NCI-H2196 treated with DMSO at 0.1 percent for 48 hours (cell line): ENCODE measurements around the gene DLG2.
"Not testable (repeated sequence)": the region's sequence is repeated elsewhere in the genome, so short reads cannot be mapped to it uniquely, and the experiment has no call there.

Source experiments
- DNase-seq: peaks from one replicate; lab custom pipeline; 2025; ENCODE audit not compliant: unreplicated experiment; lab: John Stamatoyannopoulos, UW

Gene DLG2

DNA sequence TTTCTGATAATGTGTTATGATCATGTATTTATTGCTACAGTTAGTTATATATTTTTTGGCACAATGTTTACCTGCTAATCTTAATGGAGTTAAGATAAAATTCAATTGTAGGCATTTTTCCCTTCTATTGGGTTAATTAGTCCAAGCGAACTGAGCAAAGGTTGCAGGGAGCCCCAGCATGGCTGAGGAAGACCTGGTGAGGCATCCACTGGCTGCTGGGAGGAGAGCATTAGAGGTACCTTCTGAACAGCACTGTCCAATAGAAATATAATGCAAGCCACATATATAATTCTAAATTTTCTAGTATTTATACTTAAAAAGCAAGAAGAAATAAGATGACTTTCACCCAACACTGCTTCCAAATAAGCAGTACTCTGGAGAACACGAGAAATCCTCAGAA is 19.9 kb upstream of the DLG2 start:
- no peak for DNase-seq

DNA sequence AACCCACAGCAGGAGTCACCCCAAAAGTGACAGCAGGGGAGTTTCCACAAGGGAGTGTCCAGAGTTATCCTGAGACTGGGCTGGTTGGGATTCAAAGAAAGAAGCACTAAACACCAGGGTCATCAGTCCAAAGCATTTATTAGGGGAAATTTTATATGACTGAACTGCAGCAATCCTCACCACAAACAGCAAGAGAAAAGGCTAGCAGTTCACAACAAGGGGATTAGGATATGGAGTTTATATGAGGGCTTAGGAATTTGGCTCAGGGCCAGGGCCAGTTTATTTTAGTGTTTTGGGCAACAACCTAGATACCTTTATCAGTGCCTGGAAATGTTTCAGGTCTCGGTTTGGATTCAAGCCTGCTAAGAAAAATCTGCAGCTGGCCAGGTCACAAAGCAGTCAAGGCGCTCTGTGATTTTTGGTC is 16.1 kb upstream of the DLG2 start:
- DNase-seq: no peak

DNA sequence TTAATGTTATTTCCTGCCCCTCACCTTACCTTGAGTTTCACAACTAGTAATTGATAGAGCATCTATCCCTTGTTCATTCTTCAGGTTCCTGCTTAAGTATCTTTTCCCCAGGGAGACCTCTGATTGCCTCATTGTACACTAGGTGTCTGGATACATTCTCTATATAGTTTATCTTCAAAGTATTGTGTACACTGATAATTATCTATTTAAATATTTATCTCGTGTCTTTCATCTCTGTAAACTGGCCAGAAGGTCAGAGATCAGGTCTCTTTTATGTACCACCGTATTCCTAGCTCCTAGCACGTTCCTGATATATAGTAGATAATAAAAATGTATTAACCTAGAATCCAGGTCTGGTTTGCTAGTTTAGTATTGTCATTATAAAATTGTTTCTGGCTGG is 7.6 kb upstream of the DLG2 start:
- no peak for DNase-seq

DNA sequence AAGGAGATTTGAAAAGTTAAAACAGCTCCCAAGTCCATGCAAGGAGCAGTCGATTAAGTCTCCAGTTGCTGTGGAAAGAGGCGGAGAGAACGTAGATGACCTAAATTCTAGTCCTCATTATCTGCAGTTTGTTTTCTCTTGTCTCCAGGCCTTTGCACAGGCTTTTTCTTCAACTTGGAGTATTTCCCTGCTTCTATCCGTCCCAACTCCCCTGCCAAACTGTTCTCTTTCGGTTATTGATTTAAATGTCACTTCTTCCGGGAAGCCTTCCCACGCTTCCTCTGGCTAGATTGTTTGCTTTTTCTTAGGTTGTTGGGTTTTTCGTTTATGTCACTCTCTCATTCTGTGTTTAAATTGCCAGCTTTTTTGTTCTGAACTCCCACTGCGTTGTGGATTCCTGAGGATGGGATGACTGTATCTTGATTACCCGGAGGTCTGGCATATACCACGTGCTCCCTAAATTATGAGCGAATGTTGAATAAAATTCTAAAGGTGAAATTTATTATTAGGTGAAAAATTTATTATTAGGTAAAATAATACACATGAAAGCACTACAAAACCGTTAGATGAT is 1.7 kb upstream of the DLG2 start:
- DNase-seq: peak; percentile 54

DNA sequence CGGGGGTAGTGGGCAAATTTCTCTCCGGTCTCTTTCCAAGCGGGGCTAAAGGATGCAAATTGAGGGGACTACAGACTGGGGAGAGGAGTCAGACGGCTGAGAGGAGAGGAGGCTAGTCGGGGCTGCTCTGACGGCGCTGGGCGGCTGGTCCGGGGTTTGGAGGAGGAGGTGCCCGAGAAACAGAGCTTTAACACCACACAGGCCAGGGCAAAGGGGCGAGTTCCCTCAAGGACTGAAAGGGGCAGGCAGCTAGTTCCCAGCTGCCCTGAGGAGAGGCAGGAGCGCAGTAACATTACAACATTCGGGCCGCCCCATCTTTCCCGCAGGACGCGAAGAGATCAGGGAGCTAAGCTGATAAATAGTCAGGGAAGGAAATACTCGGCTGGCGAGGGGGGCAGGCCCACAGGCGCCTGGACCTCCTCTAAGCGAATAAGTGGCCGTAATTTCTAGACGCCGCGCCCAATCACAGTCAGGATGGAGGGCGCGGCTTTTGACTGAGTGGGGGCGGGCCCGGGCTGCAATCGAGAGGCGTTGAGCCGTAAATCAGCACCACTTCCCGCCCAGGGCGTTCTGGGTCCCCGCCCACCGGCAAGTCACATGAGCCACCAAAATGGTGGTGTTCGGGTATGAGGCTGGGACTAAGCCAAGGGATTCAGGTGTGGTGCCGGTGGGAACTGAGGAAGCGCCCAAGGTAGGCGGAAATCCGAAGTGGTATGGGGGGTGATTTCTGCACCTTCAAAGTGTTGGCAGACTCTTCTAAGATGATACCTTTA is 1.0 kb upstream of the DLG2 start, which contains the start of gene TMEM126B:
Gene TMEM126B, plus strand, starts transcription at position 596 of the 773 bp plus-strand sequence. Its CDS starts 15 bp downstream, at position 611.
- peak; percentile 98 for DNase-seq

DNA sequence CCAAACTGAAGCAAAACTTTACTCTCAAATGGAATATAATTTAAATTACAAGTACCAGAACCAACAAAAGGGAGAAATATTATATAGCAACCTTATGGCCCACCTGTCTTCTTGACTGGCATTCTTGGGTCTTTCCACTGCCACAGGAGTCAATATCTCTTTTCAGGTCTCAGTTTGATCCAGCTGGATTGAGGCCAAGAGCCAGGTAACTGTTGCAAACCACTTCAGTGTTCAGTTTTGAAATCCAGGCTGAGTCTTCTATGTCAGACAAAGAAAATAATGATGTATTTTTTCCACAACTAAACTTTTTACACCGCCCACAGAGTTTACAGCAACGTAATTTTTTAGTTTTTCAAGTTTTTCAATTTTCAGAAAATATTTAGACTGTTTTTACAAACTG is 648 bp downstream of the DLG2 start:
- no peak for DNase-seq

DNA sequence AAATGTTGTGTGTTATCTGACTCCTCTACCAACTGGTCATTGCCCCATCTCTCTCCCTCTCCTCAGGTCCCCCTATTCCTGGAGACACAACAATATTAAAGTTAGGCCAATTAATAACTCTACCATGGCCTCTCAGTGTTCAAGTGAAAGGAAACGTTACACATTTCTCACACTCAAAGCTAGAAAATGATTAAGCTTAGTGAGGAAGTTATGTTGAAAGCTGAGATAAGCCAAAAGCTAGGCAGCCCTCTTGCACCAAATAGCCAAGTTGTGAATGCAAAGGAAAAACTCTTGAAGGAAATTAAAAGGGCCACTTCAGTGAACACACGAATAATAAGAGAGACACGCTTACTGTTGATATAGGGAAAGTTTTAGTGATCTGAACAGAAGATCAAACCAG is 6.9 kb downstream of the DLG2 start:
- no peak for DNase-seq

DNA sequence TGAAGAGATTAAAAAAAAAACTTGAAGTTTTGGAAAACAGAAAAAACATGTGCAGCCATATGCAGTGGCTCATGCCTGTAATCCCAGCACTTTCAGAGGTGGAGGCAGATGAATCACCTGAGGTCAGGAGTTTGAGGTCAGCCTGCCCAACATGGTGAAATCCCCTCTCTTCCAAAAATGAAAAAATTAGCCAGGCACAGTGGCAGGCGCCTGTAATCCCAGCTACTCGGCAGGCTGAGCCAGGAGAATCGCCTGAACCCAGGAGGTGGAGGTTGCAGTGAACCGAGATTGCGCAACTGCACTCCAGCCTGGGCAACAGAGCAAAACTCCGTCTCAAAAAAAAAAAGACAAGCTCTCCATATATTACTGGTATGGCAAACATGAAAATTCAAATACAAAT is 7.6 kb downstream of the DLG2 start:
- no peak for DNase-seq

DNA sequence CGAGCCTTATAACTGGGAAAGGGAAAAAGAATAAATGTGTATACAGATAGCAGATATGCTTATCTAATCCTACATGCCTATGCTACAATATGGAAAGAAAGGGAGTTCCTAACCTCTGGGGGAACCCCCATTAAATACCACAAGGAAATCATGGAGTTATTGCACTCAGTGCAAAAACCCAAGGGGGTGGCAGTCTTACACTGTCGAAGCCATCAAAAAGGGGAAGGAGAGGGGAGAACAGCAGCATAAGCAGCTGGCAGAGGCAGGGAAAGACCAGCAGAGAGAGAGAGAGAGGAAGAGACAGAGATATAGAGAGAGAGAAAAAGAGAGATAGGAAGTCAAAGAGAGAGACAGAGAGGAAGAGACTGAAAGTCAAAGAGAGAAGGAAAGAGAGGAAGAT is 15.5 kb downstream of the DLG2 start:
- not testable (repeated sequence) for DNase-seq

DNA sequence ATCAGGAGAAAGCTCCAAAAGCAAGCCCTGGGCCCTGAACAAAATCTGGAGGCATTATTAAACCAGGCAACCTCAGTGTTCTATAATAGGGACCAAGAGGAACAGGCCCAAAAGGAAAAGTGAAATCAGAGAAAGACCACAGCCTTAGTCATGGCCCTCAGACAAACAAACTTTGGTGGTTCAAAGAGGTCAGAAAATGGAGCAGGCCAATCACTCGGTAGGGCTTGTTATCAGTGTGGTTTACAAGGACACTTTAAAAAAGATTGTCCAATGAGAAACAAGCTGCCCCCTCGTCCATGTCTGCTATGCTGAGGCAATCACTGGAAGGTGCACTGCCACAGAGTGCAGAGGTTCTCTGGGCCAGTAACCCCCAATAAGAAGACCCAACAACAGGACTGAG is 17.9 kb downstream of the DLG2 start:
- not testable (repeated sequence) for DNase-seq

DNA sequence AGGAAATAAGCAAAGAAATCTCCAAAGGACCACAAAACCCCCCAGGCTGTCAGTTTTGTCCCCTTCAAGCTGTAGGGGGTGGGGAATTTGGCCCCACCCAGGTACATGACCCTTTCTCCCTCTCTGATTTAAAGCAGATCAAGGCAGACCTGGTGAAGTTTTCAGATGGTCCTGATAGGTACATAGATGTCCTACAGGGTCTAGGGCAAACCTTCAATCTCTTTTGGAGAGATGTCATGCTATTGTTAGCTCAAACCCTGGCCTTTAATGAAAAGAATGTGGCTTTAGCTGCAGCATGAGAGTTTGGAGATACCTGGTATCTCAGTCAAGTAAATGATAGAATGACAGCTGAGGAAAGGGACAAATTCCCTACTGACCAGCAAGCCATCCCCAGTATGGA is 18.5 kb downstream of the DLG2 start:
- DNase-seq: not testable (repeated sequence)

DNA sequence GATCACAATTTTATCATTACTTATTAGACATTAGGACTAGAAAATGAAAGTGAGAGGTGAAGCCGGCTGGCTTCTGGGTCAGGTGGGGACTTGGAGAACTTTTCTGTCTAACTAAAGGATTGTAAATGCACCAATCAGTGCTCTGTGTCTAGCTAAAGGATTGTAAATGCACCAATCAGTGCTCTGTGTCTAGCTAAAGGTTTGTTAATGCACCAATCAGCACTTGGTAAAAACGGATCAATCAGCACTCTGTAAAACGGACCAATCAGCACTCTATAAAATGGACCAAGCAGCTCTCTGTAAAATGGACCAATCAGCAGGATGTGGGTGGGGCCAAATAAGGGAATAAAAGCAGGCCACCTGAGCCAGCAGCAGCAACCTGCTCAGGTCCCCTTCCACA is 20.9 kb downstream of the DLG2 start:
- not testable (repeated sequence) for DNase-seq

DNA sequence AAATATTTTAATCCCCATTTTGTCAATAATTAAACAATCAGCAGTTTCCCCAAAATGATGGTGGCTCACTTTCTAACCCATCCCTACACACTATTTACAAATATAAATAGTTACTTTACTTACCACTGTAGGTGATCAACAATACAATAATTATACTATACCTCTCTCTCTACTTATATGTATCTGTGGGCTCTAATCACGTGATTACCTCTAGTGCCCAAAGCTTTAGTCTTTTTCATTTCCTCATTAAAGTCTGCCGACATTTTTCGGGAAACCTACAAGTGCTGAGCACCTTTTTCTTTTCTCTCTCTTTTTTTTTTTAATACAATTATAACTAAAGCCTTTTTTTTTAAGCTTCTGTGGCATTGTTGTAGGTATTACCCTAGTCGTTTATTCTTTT is 23.9 kb downstream of the DLG2 start:
- no peak for DNase-seq

DNA sequence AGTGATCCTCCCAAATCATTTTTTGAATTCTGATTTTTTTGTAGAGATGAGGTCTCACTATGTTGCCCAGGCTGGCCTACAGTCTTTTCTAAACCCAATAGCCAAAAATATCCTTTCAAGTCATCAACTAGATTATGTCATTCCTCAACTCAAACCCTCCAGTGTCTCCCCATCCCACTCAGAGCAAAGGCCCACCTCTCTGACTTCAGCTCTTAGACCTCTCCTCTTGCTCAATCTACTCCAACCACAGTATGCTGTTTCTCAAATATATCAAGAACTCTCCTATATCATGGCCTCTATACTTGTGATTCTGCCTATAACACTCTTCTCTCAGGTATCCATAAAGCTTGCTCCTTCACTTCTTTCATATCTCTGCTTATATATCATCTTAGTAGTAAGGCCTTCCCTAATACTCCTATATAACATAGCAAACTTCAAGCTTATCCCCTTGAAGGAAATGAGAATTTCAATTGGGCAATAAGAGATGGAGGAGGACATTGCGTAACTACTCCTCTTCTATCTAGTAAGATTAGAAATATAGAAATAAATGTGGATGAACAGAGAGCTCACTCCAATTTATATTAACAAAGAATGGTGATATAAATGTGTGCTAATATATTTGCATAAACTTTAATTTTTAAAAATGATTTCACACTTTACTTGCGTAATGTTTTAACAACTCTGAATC is 24.5 kb downstream of the DLG2 start:
- DNase-seq: no peak

DNA sequence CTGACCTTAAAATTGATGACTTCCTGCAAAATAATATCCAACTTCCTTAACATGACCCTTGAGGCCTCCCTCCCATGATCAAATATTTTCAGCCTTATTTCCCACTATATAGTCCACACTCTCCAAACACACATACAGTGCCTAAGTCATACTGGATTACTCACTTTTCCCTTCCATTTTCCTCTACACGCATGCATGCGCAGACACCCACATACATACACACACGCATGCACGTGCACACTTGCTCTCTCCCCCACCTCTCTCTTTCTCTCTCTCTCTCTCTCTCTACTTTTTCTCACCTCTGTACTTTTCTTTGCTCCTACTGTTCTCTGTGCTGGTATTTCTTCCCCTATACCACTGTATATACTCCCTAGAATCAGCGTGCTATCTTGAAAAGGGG is 28.1 kb downstream of the DLG2 start:
- no peak for DNase-seq

DNA sequence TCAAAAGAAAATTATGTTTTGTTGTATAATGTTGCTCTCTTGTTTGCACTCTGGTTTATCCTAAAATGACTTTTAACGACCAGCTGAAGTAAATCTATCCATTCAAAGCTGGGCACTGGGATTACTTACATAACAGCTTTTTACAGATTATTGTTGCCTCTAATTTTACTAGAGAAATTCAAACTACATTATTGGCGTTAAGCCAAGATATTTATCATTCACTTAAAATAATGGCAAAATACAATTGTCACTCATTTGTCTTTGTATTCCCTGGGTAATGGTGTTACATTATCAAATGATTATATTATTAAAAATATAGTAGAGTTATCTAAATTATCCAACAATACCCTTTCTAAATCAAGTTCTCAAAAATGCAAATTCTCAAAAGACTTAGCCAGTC is 30.3 kb downstream of the DLG2 start:
- DNase-seq: no peak

DNA sequence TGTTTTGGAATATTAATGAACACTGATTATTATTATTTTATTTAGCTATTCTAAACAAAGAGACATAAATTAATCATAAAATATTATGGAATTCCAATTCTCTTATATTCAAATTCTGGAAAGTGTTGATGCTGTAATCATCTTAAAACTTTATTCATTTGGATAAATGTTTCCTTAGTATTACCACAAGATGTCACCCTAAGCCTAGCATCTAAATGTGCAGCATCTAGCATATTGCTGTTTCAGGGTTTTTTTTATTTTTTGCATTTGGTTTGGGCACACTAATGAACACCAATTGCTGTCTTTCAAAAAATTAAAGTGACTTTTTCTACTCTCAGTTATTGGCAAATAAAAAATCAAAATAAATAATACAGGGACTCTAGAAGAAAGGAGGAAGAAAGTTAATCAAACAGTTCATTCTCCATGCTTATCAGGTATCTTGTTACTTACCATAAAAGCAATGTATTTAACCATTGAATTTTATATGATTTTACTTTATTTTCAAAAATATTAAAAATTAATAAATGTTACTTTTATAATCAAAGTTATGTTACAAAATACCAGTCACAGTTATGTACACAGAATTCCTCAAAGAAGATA is 31.8 kb downstream of the DLG2 start:
- DNase-seq: peak; percentile 18

DNA sequence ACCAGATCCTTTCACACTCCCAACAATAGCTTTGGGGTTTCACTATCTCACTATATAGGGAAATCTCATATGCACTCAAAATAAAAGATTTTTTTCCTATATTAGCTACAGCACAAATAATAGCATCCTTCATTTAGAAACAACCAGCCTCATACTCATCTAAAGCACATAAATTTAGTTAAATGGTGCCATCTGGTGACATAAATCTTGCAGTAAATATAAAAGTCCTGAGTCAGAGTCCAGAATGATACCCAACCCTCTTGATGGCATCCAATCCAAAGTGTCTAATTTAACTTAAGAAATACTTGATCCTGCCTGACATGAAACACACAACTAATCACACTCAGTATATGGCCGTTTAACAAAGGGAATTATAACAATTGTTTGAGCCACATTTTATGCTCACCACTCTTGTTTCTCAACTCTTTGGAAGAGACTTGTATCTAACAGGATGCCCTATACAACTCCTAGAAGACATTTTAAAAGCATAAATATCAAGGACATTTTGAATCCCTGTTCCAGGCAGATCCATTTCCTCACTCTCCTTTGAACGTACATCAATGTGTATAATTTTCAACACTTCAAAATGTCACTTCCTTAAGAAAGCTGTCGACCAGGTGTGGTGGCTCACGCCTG is 36.2 kb downstream of the DLG2 start:
- peak; percentile 7 for DNase-seq

DNA sequence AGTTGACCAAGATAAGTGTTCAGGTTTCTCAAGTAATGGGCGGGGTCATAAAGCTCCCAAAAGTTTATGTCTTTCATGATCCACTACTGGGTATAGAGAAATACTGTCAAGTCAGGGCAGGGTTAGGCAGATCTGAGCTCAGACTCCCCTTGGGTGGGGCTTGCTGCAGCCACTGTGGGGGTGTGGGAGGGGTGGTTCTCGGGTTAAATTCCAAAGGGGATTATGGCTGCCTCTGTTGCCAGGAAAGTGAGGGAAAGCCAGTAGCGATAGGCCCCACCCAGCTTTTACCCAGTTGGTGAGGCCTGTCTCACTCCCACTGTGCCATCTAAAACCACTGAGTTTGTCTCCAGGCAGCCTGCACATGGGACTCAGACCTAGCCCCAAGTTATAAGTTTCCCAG is 37.8 kb downstream of the DLG2 start:
- DNase-seq: no peak

DNA sequence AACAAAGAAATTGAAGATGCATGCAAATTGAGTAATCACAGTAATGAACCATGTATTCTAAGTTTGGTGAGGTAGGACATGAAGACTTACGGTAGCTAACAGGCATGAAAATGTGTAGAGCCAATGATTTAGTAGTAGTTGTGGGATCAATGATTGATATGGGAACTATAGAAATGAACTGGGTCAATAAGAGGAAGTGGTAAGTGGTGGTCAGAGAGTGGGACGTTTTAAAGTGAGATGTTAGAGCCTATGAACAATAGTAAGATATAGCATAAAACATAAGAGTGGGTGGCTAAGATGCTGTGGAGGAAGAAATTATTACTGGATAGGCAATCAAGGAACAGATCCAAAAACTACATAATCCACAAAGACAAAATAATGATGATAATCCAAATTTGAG is 45.0 kb downstream of the DLG2 start:
- DNase-seq: no peak

DNA sequence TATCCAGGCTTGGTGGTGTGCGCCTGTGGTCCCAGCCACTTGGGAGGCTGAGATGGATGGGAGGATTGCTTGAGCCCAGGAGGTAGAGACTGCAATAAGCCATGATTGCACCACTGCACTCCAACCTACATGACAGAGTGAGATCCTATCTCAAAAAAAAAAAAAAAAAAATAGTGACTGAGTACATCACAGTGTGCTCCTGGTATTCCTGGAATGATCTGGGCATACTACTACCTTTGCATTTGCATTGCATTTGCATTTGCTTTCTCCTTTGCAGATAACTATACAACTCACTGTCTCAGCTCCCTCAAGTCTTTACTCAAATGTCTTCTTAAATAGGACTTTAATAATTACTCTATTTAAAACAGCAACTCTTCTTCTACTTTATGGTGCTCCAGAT is 51.8 kb downstream of the DLG2 start:
- DNase-seq: no peak
